ENCODE measurements around the gene SARS1.

Gene SARS1

GRCh38 chr1:109253803-109254620 is 40.3 kb downstream of the SARS1 start:
- Histone ChIP-seq H3K79me2 (ENCODE audit: insufficient read depth, low read length) (no peaks in the 10 kb centered on the region), H2AFZ (ENCODE audit: low read depth, low read length, severe bottlenecking) (peak overlapping the region; percentile 23), H3K9me3 (ENCODE audit: insufficient read depth, low read length) (no peaks in the 10 kb centered on the region), H4K20me1 (ENCODE audit: low read depth, low read length) (no peaks in the 10 kb centered on the region), H3F3A (ENCODE audit: insufficient read depth) (no peaks in the 10 kb centered on the region), H3K9me2 (replicated peaks; ENCODE audit: insufficient read depth, low read length) (no peaks in the 10 kb centered on the region), H3K4me2 (ENCODE audit: low read depth, low read length, poor library complexity, severe bottlenecking) (peak overlapping the region; percentile 38), H3K27ac (ENCODE audit: low read depth, low read length) (no peak overlapping the region), H3K9ac (ENCODE audit: low read length) (peak overlapping the region; percentile 42; the same call in 1 of the 2 replicates), H3K4me3 (ENCODE audit: insufficient read depth, low read length, poor library complexity, severe bottlenecking) (no peak overlapping the region), H3K27me3 (ENCODE audit: low read length) (no peaks in the 10 kb centered on the region), H3K36me3 (ENCODE audit: low read length) (no peaks in the 10 kb centered on the region)
- TF ChIP-seq EZH2phosphoT487 (conservative IDR thresholded peaks at IDR 0.05; ENCODE audit: low read length) = no peak
- no peak for TF ChIP-seq CTCF (IDR thresholded peaks at IDR 0.05; ENCODE audit: insufficient read depth, low read length, poor library complexity, severe bottlenecking)

GRCh38 chr1:109254621-109255096 is 40.9 kb downstream of the SARS1 start:
- no peaks in the 10 kb centered on the region for H3F3A ChIP-seq (ENCODE audit: insufficient read depth)
- no peak overlapping the region for H3K9ac ChIP-seq (ENCODE audit: low read length)
- H4K20me1 ChIP-seq (ENCODE audit: low read depth, low read length) = no peaks in the 10 kb centered on the region
- no peaks in the 10 kb centered on the region for H3K79me2 ChIP-seq (ENCODE audit: insufficient read depth, low read length)
- H3K27ac ChIP-seq (ENCODE audit: low read depth, low read length) = no peak overlapping the region
- no peak for TF ChIP-seq EZH2phosphoT487 (conservative IDR thresholded peaks at IDR 0.05; ENCODE audit: low read length)
- no peak for TF ChIP-seq CTCF (IDR thresholded peaks at IDR 0.05; ENCODE audit: insufficient read depth, low read length, poor library complexity, severe bottlenecking)
- H3K9me3 ChIP-seq (ENCODE audit: insufficient read depth, low read length) = no peaks in the 10 kb centered on the region
- H2AFZ ChIP-seq (ENCODE audit: low read depth, low read length, severe bottlenecking) = no peak overlapping the region
- H3K4me3 ChIP-seq (ENCODE audit: insufficient read depth, low read length, poor library complexity, severe bottlenecking) = no peak overlapping the region
- H3K9me2 ChIP-seq (replicated peaks; ENCODE audit: insufficient read depth, low read length) = no peaks in the 10 kb centered on the region
- no peaks in the 10 kb centered on the region for H3K27me3 ChIP-seq (ENCODE audit: low read length)
- no peak overlapping the region for H3K4me2 ChIP-seq (ENCODE audit: low read depth, low read length, poor library complexity, severe bottlenecking)
- H3K36me3 ChIP-seq (ENCODE audit: low read length) = no peaks in the 10 kb centered on the region

GRCh38 chr1:109255097-109255651 is 41.5 kb downstream of the SARS1 start:
- no peak overlapping the region for H3K4me3 ChIP-seq (ENCODE audit: insufficient read depth, low read length, poor library complexity, severe bottlenecking)
- no peaks in the 10 kb centered on the region for H3K79me2 ChIP-seq (ENCODE audit: insufficient read depth, low read length)
- H3K4me2 ChIP-seq (ENCODE audit: low read depth, low read length, poor library complexity, severe bottlenecking) = no peak overlapping the region
- no peak overlapping the region for H3K27ac ChIP-seq (ENCODE audit: low read depth, low read length)
- no peak overlapping the region for H3K9ac ChIP-seq (ENCODE audit: low read length)
- no peak overlapping the region for H2AFZ ChIP-seq (ENCODE audit: low read depth, low read length, severe bottlenecking)
- no peaks in the 10 kb centered on the region for H3K9me3 ChIP-seq (ENCODE audit: insufficient read depth, low read length)
- no peaks in the 10 kb centered on the region for H3K9me2 ChIP-seq (replicated peaks; ENCODE audit: insufficient read depth, low read length)
- no peaks in the 10 kb centered on the region for H3K27me3 ChIP-seq (ENCODE audit: low read length)
- no peaks in the 10 kb centered on the region for H3K36me3 ChIP-seq (ENCODE audit: low read length)
- H4K20me1 ChIP-seq (ENCODE audit: low read depth, low read length) = no peaks in the 10 kb centered on the region
- no peak for TF ChIP-seq EZH2phosphoT487 (conservative IDR thresholded peaks at IDR 0.05; ENCODE audit: low read length)
- TF ChIP-seq CTCF (IDR thresholded peaks at IDR 0.05; ENCODE audit: insufficient read depth, low read length, poor library complexity, severe bottlenecking) = no peak
- no peaks in the 10 kb centered on the region for H3F3A ChIP-seq (ENCODE audit: insufficient read depth)

Measured in SU-DHL-6 (cell line).